Activated T-cell treated with anti-CD3 and anti-CD28 coated beads, Interleukin-2, amount 50 U/mL, for 72 hours (primary cell): ENCODE data around the gene ATP10A. TPM values are rescaled to one million over a fixed set of nuclear protein-coding genes. Genes with fewer than 3 reads are reported as not detected.

Experiments
- ATAC-seq, 2 donors: fragments of 150-1000 bp; cut with Tn5 transposase; replicated peaks in 1 of 2; 2 replicates each; pipeline ENCODE4 v1.10.0; 2021; ENCODE audit warnings: moderate library complexity in 2 of 2, mild to moderate bottlenecking in 1 of 2
- DNase-seq, 2 donors: peaks; one replicate each; pipeline ENCODE4 v3.0.0; 2021 to 2022; ENCODE audit warnings: mixed read lengths in 1 of 2
- H3K27ac Mint-ChIP-seq: one replicate; pipeline ENCODE4 v1.8.0; 2022; ENCODE audit warnings: mild to moderate bottlenecking, moderate library complexity, mixed read lengths
- H3K27me3 Mint-ChIP-seq: one replicate; pipeline ENCODE4 v1.8.0; 2022; ENCODE audit warnings: low read depth, mixed read lengths
- H3K36me3 Mint-ChIP-seq, 2 donors: one replicate each; pipeline ENCODE4 v1.8.0; 2022; ENCODE audit warnings: mixed read lengths in 2 of 2, mild to moderate bottlenecking in 1 of 2; ENCODE audit not compliant: insufficient read depth in 2 of 2
- H3K4me1 Mint-ChIP-seq: one replicate; pipeline ENCODE4 v1.8.0; 2022; ENCODE audit warnings: low read depth, mixed read lengths
- H3K4me3 Mint-ChIP-seq, 2 donors: one replicate each; pipeline ENCODE4 v1.8.0; 2022; ENCODE audit warnings: mild to moderate bottlenecking in 2 of 2, mixed read lengths in 2 of 2, moderate library complexity in 2 of 2
- H3K9me3 Mint-ChIP-seq, 2 donors: one replicate each; pipeline ENCODE4 v1.8.0; 2022; ENCODE audit warnings: mixed read lengths in 2 of 2
- total RNA-seq, 2 donors: library from RNA; stranded (reverse); gene quantifications; one replicate each; pipeline ENCODE4 v1.2.3, GENCODE V29; 2022

The ATP10A gene
- total RNA-seq, 2 donors from 2014 or later: 21.9 to 25.6 TPM

- no peak for DNase-seq
- H3K27ac Mint-ChIP-seq: no peak overlapping the region
- no peak overlapping the region for H3K4me3 Mint-ChIP-seq
- no peaks in the 10 kb centered on the region for H3K27me3 Mint-ChIP-seq
- peaks cover 0 to 12% of the 10 kb centered on the region in 2 donors for H3K36me3 Mint-ChIP-seq
- H3K4me1 Mint-ChIP-seq: no peaks in the 10 kb centered on the region
- ATAC-seq: no peak
- no peaks in the 10 kb centered on the region for H3K9me3 Mint-ChIP-seq
Measured at GRCh38 chr15:25725758-25726157, 137.4 kb downstream of the ATP10A start.

DNA sequence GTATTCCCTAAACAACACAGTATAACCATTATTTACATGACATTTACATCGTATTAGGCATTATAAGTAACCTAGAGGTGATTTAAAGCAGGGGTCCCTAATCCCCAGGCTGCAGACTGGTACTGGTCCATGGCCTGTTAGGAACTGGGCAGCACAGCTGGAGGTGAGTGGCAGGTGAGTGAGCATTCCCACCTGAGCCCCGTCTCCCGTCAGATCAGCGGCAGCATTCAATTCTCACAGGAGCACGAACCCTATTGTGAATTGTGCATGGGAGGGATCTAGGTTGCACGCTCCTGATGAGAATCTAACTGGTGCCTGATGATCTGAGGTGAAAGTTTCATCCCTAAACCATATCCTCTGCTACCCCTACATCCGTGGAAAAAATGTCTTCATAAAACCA, 138.2 kb downstream of the ATP10A start:
- DNase-seq: no peak
- H3K27me3 Mint-ChIP-seq: no peaks in the 10 kb centered on the region
- H3K4me1 Mint-ChIP-seq: no peaks in the 10 kb centered on the region
- no peak for ATAC-seq
- H3K36me3 Mint-ChIP-seq: peaks cover 0 to 12% of the 10 kb centered on the region in 2 donors
- no peak overlapping the region for H3K4me3 Mint-ChIP-seq
- H3K27ac Mint-ChIP-seq: no peak overlapping the region
- H3K9me3 Mint-ChIP-seq: no peaks in the 10 kb centered on the region

- no peak for ATAC-seq
- H3K4me3 Mint-ChIP-seq: no peak overlapping the region
- H3K27me3 Mint-ChIP-seq: no peaks in the 10 kb centered on the region
- no peak for DNase-seq
- H3K27ac Mint-ChIP-seq: no peak overlapping the region
- H3K36me3 Mint-ChIP-seq: peaks cover 0 to 12% of the 10 kb centered on the region in 2 donors
- H3K4me1 Mint-ChIP-seq: no peaks in the 10 kb centered on the region
- H3K9me3 Mint-ChIP-seq: no peaks in the 10 kb centered on the region
Measured at GRCh38 chr15:25721605-25721955, 141.5 kb downstream of the ATP10A start.

DNA sequence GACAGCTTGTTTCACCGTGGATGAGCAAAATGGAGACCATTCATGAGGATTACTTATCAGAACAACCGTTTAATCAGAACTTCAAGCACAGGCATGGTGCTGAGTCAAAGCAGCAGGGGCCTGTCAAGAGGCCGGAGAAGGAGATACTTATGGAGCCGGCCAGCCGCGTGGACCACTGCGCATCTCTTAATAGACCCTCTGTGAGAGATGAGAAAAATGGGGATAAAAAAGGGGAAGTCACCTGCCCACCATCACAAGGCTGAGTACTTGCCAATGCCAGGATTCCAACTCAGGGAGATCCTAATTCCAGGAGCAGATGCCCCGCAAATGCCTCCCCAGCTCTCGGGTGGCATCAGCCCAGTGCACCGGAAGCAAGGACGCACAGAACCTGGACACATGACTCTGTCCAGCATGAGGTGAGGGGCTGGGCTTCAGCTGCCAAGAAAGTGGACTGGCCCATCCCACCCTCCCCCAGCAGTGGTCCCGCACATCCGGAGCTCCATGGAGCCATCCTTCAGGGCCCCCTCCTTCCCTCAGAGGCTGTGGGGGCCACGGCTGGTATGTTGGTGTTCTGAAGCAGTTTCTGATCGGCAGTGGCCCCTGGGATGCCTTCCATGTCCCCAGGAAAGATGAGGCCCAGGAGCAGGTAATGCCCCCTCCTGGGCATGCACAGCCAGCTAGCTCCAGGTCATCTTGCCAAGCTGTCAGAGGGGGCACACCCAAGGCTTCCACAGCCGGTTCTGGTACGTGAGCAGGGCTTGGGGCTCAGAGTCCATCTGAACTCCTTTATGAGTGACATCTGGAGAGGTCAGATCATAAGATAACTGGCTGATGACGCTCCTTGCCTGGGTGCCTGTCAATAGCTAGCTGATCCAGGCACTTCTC, 143.8 kb downstream of the ATP10A start:
- Mint-ChIP-seq H3K27ac (no peak overlapping the region), H3K27me3 (no peaks in the 10 kb centered on the region), H3K9me3 (no peaks in the 10 kb centered on the region), H3K4me3 (no peak overlapping the region), H3K4me1 (no peaks in the 10 kb centered on the region), H3K36me3 (peaks cover 0 to 10% of the 10 kb centered on the region in 2 donors)
- DNase-seq (no peak), ATAC-seq (no peak)

DNA sequence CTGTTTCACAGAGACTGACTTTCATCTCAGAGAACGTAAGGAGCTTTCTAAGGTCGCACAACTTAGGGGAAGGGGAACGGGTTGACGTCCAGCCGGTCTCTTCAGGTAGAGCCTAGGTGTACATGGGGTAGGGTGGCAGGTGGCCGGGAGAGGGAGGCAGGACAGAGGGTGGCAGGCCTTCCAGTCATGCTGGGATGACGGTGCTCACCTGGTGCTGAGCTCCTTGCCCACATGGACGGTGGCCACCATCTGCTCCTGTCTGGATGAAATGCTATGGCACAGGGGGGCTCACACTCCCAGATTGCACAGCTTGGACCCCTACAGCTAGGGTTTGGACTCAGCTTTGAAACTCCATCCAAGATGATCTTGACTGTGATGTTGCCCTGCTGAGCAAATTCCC, 144.5 kb downstream of the ATP10A start:
- DNase-seq (no peak), ATAC-seq (no peak)
- Mint-ChIP-seq H3K4me1 (no peaks in the 10 kb centered on the region), H3K36me3 (peaks cover 0 to 10% of the 10 kb centered on the region in 2 donors), H3K27me3 (no peaks in the 10 kb centered on the region), H3K4me3 (no peak overlapping the region), H3K9me3 (no peaks in the 10 kb centered on the region), H3K27ac (no peak overlapping the region)

DNA sequence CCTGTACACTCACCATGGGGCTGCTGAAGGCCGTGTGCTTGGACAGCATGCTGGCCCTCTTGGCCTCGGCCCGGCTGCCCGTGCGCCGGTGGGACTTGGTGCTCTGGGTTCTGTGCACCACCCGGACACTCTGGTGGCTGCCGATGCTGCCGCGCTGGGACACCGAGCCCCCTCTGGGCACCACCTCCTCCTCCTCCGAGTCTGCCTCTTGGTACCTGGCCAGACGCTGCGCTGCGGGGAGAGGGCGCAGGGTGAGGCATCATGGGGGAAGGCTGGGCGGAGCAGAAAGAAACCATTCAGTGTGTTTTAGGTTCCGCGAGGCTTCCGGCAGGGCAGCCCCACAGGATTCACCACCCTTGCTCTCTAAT, 145.0 kb downstream of the ATP10A start:
- no peak for ATAC-seq
- H3K36me3 Mint-ChIP-seq: peaks cover 0 to 10% of the 10 kb centered on the region in 2 donors
- H3K4me3 Mint-ChIP-seq: no peak overlapping the region
- H3K9me3 Mint-ChIP-seq: no peaks in the 10 kb centered on the region
- no peaks in the 10 kb centered on the region for H3K27me3 Mint-ChIP-seq
- H3K4me1 Mint-ChIP-seq: no peaks in the 10 kb centered on the region
- no peak overlapping the region for H3K27ac Mint-ChIP-seq
- no peak for DNase-seq

GRCh38 chr15:25717457-25718168, 145.5 kb downstream of the ATP10A start:
- no peaks in the 10 kb centered on the region for H3K4me1 Mint-ChIP-seq

DNA sequence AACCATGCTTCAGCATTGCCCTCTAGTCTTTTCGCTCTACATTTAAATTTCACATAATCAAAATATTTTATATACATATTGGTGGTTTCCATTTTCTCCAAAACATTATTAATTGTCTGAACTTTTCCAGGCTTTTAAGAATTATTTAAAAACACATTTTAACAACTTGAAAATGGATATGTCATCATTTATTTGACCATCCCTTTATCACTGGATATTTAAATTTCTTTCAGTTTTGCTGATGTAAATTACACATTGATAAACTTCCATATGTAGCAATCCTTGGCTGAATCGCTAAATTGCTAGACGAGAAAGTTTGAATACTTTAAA, 146.0 kb downstream of the ATP10A start:
- H3K36me3 Mint-ChIP-seq: peaks cover 0 to 11% of the 10 kb centered on the region in 2 donors
- H3K27me3 Mint-ChIP-seq: no peaks in the 10 kb centered on the region
- no peak for DNase-seq
- no peak overlapping the region for H3K4me3 Mint-ChIP-seq
- ATAC-seq: no peak
- no peak overlapping the region for H3K27ac Mint-ChIP-seq
- H3K4me1 Mint-ChIP-seq: no peaks in the 10 kb centered on the region
- no peaks in the 10 kb centered on the region for H3K9me3 Mint-ChIP-seq

More at GRCh38 chr15:25717457-25718168, 145.5 kb downstream of the ATP10A start:
- Mint-ChIP-seq H3K36me3 (peaks cover 0 to 10% of the 10 kb centered on the region in 2 donors), H3K27ac (no peak overlapping the region), H3K4me3 (no peak overlapping the region), H3K9me3 (no peaks in the 10 kb centered on the region), H3K27me3 (no peaks in the 10 kb centered on the region)
- no peak for DNase-seq
- ATAC-seq: no peak

- peaks cover 0 to 8% of the 10 kb centered on the region in 2 donors for H3K36me3 Mint-ChIP-seq
- H3K4me3 Mint-ChIP-seq: no peak overlapping the region
- no peak for DNase-seq
- no peak overlapping the region for H3K27ac Mint-ChIP-seq
- ATAC-seq: no peak
- no peaks in the 10 kb centered on the region for H3K4me1 Mint-ChIP-seq
- H3K9me3 Mint-ChIP-seq: no peaks in the 10 kb centered on the region
- H3K27me3 Mint-ChIP-seq: no peaks in the 10 kb centered on the region
Measured at GRCh38 chr15:25716414-25717126, 146.6 kb downstream of the ATP10A start.

- DNase-seq: no peak
- Mint-ChIP-seq H3K4me3 (no peak overlapping the region), H3K4me1 (no peaks in the 10 kb centered on the region), H3K9me3 (no peaks in the 10 kb centered on the region), H3K27ac (no peak overlapping the region), H3K36me3 (peaks cover 0 to 5% of the 10 kb centered on the region in 2 donors), H3K27me3 (no peaks in the 10 kb centered on the region)
- no peak for ATAC-seq
Measured at GRCh38 chr15:25715536-25716413, 147.4 kb downstream of the ATP10A start.

DNA sequence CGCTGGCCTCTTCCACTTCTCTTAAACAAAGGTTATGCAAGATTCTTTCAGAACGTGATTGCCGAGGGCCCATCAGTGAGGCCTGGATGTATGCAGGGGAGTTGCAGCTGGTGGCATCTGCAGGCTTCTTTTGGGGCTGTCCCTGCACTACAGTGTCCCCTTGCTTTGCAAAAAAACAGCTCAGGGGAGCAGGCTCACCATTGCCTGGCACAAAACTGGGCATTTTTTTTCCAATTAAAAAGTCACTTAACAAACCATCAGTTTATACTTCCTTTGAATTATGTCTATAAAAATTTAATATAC, 148.6 kb downstream of the ATP10A start:
- Mint-ChIP-seq H3K27me3 (no peaks in the 10 kb centered on the region), H3K36me3 (peaks cover 0 to 5% of the 10 kb centered on the region in 2 donors), H3K4me3 (no peak overlapping the region), H3K4me1 (no peaks in the 10 kb centered on the region), H3K9me3 (no peaks in the 10 kb centered on the region), H3K27ac (no peak overlapping the region)
- no peak for ATAC-seq
- DNase-seq: no peak

DNA sequence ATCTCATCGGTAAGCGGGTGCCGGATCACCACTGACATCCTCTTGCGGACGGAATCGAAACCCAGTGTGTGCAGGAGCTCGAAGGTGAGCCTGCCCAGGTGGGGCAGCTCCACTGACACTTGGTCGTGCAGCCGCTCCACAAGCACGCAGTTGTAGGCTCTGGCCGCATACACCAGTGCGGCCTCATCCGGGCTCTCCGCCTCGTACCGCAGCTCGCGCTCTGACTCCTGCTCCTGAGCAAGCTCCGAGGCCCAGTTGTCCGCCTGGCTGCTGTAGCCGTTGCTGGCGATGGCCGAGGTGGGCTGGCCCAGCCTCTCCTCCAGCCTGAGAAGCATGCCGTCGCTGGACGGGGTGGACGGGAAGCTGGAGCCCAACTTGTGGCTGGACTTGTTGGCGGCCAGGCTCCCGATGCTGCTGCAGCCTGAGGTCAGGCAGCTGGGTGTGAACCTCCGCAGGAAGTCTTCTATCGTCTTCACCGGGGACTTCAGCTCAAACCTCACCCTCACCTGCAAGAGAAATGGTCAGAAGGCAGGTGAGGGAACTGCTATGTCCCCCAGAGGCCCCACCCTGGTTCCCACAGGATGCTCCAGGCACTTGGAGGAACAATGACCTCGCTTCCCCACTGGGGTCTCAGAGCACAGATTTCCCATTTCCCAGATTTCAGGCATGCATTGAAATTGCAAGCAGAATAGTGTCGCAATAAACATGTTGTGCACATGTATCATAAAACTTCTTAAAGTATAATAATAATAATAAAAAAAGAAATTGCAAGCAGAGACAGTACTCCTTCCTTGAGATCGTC, 149.2 kb downstream of the ATP10A start:
- Mint-ChIP-seq H3K36me3 (peaks cover 0 to 5% of the 10 kb centered on the region in 2 donors), H3K9me3 (no peaks in the 10 kb centered on the region)

More for the DNA sequence above, 149.2 kb downstream of the ATP10A start:
- Mint-ChIP-seq H3K27me3 (no peaks in the 10 kb centered on the region), H3K4me1 (no peaks in the 10 kb centered on the region), H3K4me3 (no peak overlapping the region), H3K27ac (no peak overlapping the region)
- no peak for ATAC-seq
- DNase-seq: no peak
